Astrocyte (in vitro differentiated cells and primary cell): Measurements from ENCODE around the gene KCNK15. TPM values are rescaled to one million over a fixed set of nuclear protein-coding genes. Genes with fewer than 3 reads are reported as not detected.
A peak's percentile ranks its signal among the peaks of the same experiment; 100 is the strongest.

Experiments
- DNase-seq: peaks from one replicate; pipeline ENCODE4 v3.0.0-alpha.2; 2010; ENCODE audit warnings: low read depth
- FAIRE-seq: peaks from 2 replicates; lab custom pipeline; 2011; peaks lifted over from hg19 to GRCh38; lab: Jason Lieb, UNC
- H2AFZ ChIP-seq: 2 replicates; pipeline ENCODE4 v1.6.0; 2012; ENCODE audit warnings: low read depth, low read length, inconsistent platforms
- H3K27ac ChIP-seq: 2 replicates; pipeline ENCODE4 v1.5.1; 2011; ENCODE audit warnings: low read depth, low read length, inconsistent platforms
- H3K27me3 ChIP-seq: 2 replicates; pipeline ENCODE4 v1.6.0; 2011; ENCODE audit warnings: low read length, inconsistent platforms; ENCODE audit not compliant: insufficient read depth
- H3K36me3 ChIP-seq: 2 replicates; pipeline ENCODE4 v1.5.1; 2011; ENCODE audit warnings: low read length, inconsistent platforms; ENCODE audit not compliant: insufficient read depth
- H3K4me1 ChIP-seq: 2 replicates; pipeline ENCODE4 v1.5.1; 2011; ENCODE audit warnings: low read length, inconsistent platforms; ENCODE audit not compliant: insufficient read depth
- H3K4me2 ChIP-seq: 2 replicates; pipeline ENCODE4 v1.6.0; 2012; ENCODE audit warnings: low read length, inconsistent platforms
- H3K4me3 ChIP-seq: 2 replicates; pipeline ENCODE4 v1.5.1; 2011; ENCODE audit warnings: low read depth, mild to moderate bottlenecking, low read length, inconsistent platforms; ENCODE audit not compliant: insufficient read depth
- H3K79me2 ChIP-seq: 2 replicates; pipeline ENCODE4 v1.6.0; 2012; ENCODE audit warnings: mild to moderate bottlenecking, low read length, inconsistent platforms; ENCODE audit not compliant: insufficient read depth
- H3K9ac ChIP-seq: 2 replicates; pipeline ENCODE4 v1.6.0; 2012; ENCODE audit warnings: mild to moderate bottlenecking, low read length, inconsistent platforms
- H3K9me3 ChIP-seq: 2 replicates; pipeline ENCODE4 v1.5.1; 2012; ENCODE audit warnings: low read depth, mild to moderate bottlenecking, low read length, inconsistent platforms; ENCODE audit not compliant: insufficient read depth
- H4K20me1 ChIP-seq: 2 replicates; pipeline ENCODE4 v1.6.0; 2012; ENCODE audit warnings: low read length, inconsistent platforms; ENCODE audit not compliant: insufficient read depth
- H3K27ac Mint-ChIP-seq: one replicate; pipeline ENCODE4 v1.8.0; 2021; ENCODE audit warnings: mild to moderate bottlenecking, mixed read lengths; ENCODE audit not compliant: unreplicated experiment
- H3K27me3 Mint-ChIP-seq: one replicate; pipeline ENCODE4 v1.8.0; 2021; ENCODE audit warnings: low read depth, mixed read lengths; ENCODE audit not compliant: unreplicated experiment
- H3K36me3 Mint-ChIP-seq: one replicate; pipeline ENCODE4 v1.8.0; 2021; ENCODE audit warnings: low read depth, mixed read lengths; ENCODE audit not compliant: unreplicated experiment
- H3K4me1 Mint-ChIP-seq: one replicate; pipeline ENCODE4 v1.8.0; 2021; ENCODE audit warnings: low read depth, mixed read lengths; ENCODE audit not compliant: unreplicated experiment
- H3K4me3 Mint-ChIP-seq: one replicate; pipeline ENCODE4 v1.8.0; 2021; ENCODE audit warnings: mild to moderate bottlenecking, moderate library complexity, mixed read lengths; ENCODE audit not compliant: unreplicated experiment
- H3K9me3 Mint-ChIP-seq: one replicate; pipeline ENCODE4 v1.8.0; 2021; ENCODE audit warnings: mild to moderate bottlenecking, mixed read lengths; ENCODE audit not compliant: unreplicated experiment
- EZH2 ChIP-seq: IDR thresholded peaks from 2 replicates; pipeline ENCODE4 v1.6.1; 2012; ENCODE audit warnings: mild to moderate bottlenecking, low read length, inconsistent platforms; ENCODE audit not compliant: insufficient read depth
- total RNA-seq: library from RNA; stranded (reverse); gene quantifications from 2 replicates; pipeline ENCODE4 v1.2.1, GENCODE V29; 2021
- TF ChIP-seq, protein P1 (sequence below): IDR thresholded peaks from 2 replicates; pipeline ENCODE4 v1.5.1; 2011; ENCODE audit warnings: low read depth, mild to moderate bottlenecking, inconsistent platforms, low read length, moderate library complexity; ENCODE audit not compliant: insufficient read depth

Gene KCNK15
- total RNA-seq, 1 donor from 2014 or later = 0.14 TPM

DNA sequence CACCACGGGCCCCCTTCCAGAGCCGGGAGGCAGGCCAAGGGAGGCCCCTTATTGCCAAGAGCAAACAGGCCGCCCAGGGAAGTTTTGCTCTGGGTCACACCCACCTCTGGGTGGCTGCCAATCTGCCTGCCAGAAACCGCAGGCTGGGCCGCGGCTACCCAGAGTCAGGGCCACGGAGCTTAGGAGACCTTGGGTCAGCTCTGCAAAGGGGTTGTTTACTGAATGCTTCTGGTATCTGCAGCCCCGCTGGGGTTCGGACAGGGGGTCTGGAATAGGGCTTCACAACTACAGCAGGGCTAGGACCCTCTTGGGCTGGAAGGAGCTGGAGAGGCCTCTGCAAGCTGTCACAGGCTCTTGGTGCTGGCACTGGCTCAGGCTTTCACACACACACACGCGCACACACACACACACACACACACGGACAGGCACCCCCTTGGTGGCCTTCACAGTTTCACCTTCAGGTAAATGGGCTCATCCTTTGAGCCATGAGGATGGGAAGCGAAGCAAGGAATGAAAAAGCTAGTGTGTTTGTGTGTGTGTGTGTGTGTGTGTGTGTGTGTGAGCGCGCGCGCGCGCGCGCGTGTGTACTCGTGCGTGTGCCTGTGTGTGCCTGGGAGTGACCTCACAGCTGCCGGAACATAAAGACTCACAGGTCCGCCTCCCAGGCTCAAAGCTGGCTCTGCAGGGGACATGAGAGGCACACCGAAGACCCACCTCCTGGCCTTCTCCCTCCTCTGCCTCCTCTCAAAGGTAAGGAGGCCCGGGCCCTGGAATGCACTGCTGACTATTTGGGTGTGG lies 30.8 kb upstream of the KCNK15 start, which contains the start of gene CCN5:
CCN5 (plus strand) TSS at position 669 of the 798 bp plus-strand sequence; CDS start at position 691, 22 bp downstream.
- H3K9me3 Mint-ChIP-seq = no peaks in the 10 kb centered on the region
- no peaks in the 10 kb centered on the region for H3K4me1 Mint-ChIP-seq
- no peak for FAIRE-seq
- Histone ChIP-seq H3K9me3 (no peaks in the 10 kb centered on the region), H3K4me1 (peaks cover 7% of the 10 kb centered on the region), H4K20me1 (peaks cover 8% of the 10 kb centered on the region), H2AFZ (no peak within 1 kb of the TSS), H3K4me2 (peak within 1 kb of the TSS; percentile 64), H3K4me3 (no peak within 1 kb of the TSS), H3K36me3 (no peaks in the 10 kb centered on the region), H3K27ac (no peak within 1 kb of the TSS), H3K27me3 (peaks cover 12% of the 10 kb centered on the region), H3K9ac (no peak within 1 kb of the TSS), H3K79me2 (no peaks in the 10 kb centered on the region)
- peaks cover 28% of the 10 kb centered on the region for H3K27me3 Mint-ChIP-seq
- no peak within 1 kb of the TSS for H3K4me3 Mint-ChIP-seq
- TF ChIP-seq, protein P1, sequence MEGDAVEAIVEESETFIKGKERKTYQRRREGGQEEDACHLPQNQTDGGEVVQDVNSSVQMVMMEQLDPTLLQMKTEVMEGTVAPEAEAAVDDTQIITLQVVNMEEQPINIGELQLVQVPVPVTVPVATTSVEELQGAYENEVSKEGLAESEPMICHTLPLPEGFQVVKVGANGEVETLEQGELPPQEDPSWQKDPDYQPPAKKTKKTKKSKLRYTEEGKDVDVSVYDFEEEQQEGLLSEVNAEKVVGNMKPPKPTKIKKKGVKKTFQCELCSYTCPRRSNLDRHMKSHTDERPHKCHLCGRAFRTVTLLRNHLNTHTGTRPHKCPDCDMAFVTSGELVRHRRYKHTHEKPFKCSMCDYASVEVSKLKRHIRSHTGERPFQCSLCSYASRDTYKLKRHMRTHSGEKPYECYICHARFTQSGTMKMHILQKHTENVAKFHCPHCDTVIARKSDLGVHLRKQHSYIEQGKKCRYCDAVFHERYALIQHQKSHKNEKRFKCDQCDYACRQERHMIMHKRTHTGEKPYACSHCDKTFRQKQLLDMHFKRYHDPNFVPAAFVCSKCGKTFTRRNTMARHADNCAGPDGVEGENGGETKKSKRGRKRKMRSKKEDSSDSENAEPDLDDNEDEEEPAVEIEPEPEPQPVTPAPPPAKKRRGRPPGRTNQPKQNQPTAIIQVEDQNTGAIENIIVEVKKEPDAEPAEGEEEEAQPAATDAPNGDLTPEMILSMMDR = no peak
- no peak within 1 kb of the TSS for H3K27ac Mint-ChIP-seq
- H3K36me3 Mint-ChIP-seq = peaks cover 3% of the 10 kb centered on the region
- peak; percentile 63 for DNase-seq

DNA sequence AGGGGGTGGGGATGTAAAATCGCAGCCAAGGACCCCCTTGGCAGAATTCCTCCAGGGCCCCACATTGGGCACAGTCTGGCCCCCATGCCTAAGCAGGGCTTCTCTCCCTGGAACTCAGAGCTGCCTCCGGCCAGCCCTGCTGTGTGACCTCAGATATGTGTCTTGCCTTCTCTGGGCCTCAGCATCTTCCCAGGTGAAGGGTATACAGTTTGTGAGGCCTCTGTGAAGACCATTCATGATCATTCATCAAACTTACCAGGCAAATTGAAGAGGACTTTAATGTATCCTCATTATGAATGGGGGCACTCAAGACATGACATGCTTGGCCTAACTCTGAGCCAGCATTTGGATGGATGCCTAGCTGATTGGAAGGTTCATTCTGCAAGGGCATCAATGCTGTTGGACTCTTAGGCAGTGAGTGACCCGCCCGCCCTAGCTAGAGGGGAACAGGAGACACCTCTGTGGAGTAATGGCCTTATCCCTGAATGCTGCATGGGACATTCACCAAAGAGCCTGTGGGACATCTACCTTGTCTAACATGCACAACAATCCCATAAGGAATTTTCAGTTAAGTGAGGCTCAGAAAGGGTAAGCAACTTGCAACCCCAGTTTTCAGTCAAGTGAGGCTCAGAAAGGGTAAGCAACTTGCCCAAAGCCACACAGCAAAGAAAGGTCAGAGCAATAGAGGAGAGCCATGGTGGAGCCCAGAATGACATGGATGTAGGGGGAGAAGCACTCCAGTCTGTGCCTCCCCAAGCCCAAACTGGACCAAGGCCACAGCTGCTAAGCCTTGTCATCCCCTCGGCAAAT lies 30.0 kb upstream of the KCNK15 start:
- TF ChIP-seq, protein P1 = no peak
- TF ChIP-seq EZH2 = no peak
- Histone ChIP-seq H3K9me3 (no peaks in the 10 kb centered on the region), H3K36me3 (no peaks in the 10 kb centered on the region), H3K27ac (no peak overlapping the region), H4K20me1 (peaks cover 14% of the 10 kb centered on the region), H3K9ac (no peak overlapping the region), H3K4me2 (no peak overlapping the region), H3K4me3 (no peak overlapping the region), H3K27me3 (peaks cover 12% of the 10 kb centered on the region), H2AFZ (no peak overlapping the region), H3K4me1 (peaks cover 13% of the 10 kb centered on the region), H3K79me2 (no peaks in the 10 kb centered on the region)
- peaks cover 31% of the 10 kb centered on the region for H3K27me3 Mint-ChIP-seq
- no peak overlapping the region for H3K4me3 Mint-ChIP-seq
- DNase-seq (no peak), FAIRE-seq (no peak)
- H3K36me3 Mint-ChIP-seq = peaks cover 3% of the 10 kb centered on the region
- no peak overlapping the region for H3K27ac Mint-ChIP-seq
- H3K4me1 Mint-ChIP-seq = peaks cover 3% of the 10 kb centered on the region
- H3K9me3 Mint-ChIP-seq = no peaks in the 10 kb centered on the region
